ENCODE data around the gene ZG16.
"Not testable (repeated sequence)": the region's sequence is repeated elsewhere in the genome, so short reads cannot be mapped to it uniquely, and the experiment has no call there.

The ZG16 gene

GRCh38 chr16:29783094-29783953 is 5.3 kb downstream of the ZG16 start:
- in situ Hi-C loops (cut with HindIII; ENCODE audit: low sequenced_read_pairs) = not testable (repeated sequence)

GRCh38 chr16:29784157-29784556 is 6.1 kb downstream of the ZG16 start:
- in situ Hi-C loops (cut with HindIII; ENCODE audit: low sequenced_read_pairs) = no loop called here

- in situ Hi-C loops (cut with HindIII; ENCODE audit: low sequenced_read_pairs) = no loop called here
Observed at GRCh38 chr16:29784901-29785500, 6.9 kb downstream of the ZG16 start.

GRCh38 chr16:29787155-29787554 is 9.1 kb downstream of the ZG16 start:
- in situ Hi-C loops (cut with HindIII; ENCODE audit: low sequenced_read_pairs) = not testable (repeated sequence)

- in situ Hi-C loops (cut with HindIII; ENCODE audit: low sequenced_read_pairs) = no loop called here
Observed at GRCh38 chr16:29789775-29790182, 11.7 kb downstream of the ZG16 start.

GRCh38 chr16:29790183-29790948 is 12.3 kb downstream of the ZG16 start, which contains the start of gene KIF22:
KIF22 (plus strand) TSS chr16:29790751; CDS start chr16:29790760, 9 bp downstream.
- in situ Hi-C loops (cut with HindIII; ENCODE audit: low sequenced_read_pairs) = no loop called here

GRCh38 chr16:29790949-29791844 is 13.1 kb downstream of the ZG16 start:
- in situ Hi-C loops (cut with HindIII; ENCODE audit: low sequenced_read_pairs) = no loop called here

- in situ Hi-C loops (cut with HindIII; ENCODE audit: low sequenced_read_pairs) = no loop called here
Observed at GRCh38 chr16:29791845-29792807, 14.1 kb downstream of the ZG16 start.

GRCh38 chr16:29793153-29793552 is 15.1 kb downstream of the ZG16 start:
- in situ Hi-C loops (cut with HindIII; ENCODE audit: low sequenced_read_pairs) = not testable (repeated sequence)

- in situ Hi-C loops (cut with HindIII; ENCODE audit: low sequenced_read_pairs) = no loop called here
Observed at GRCh38 chr16:29794231-29794710, 16.2 kb downstream of the ZG16 start.

GRCh38 chr16:29802416-29802935 is 24.4 kb downstream of the ZG16 start:
- in situ Hi-C loops (cut with HindIII; ENCODE audit: low sequenced_read_pairs) = no loop called here

GRCh38 chr16:29804020-29804419 is 26.0 kb downstream of the ZG16 start:
- in situ Hi-C loops (cut with HindIII; ENCODE audit: low sequenced_read_pairs) = no loop called here

GRCh38 chr16:29804455-29805231 is 26.6 kb downstream of the ZG16 start:
- in situ Hi-C loops (cut with HindIII; ENCODE audit: low sequenced_read_pairs) = no loop called here

- in situ Hi-C loops (cut with HindIII; ENCODE audit: low sequenced_read_pairs) = no loop called here
Observed at GRCh38 chr16:29805232-29806098, 27.4 kb downstream of the ZG16 start.

- in situ Hi-C loops (cut with HindIII; ENCODE audit: low sequenced_read_pairs) = no loop called here
Observed at GRCh38 chr16:29806099-29806579, 28.1 kb downstream of the ZG16 start, which contains the start of gene MAZ. MAZ (plus strand) TSS chr16:29806529; CDS start chr16:29806702, 173 bp downstream.

GRCh38 chr16:29806641-29807425 is 28.8 kb downstream of the ZG16 start:
- in situ Hi-C loops (cut with HindIII; ENCODE audit: low sequenced_read_pairs) = no loop called here
